ENCODE measurements around the gene NCOR2.

NCOR2 gene

DNA sequence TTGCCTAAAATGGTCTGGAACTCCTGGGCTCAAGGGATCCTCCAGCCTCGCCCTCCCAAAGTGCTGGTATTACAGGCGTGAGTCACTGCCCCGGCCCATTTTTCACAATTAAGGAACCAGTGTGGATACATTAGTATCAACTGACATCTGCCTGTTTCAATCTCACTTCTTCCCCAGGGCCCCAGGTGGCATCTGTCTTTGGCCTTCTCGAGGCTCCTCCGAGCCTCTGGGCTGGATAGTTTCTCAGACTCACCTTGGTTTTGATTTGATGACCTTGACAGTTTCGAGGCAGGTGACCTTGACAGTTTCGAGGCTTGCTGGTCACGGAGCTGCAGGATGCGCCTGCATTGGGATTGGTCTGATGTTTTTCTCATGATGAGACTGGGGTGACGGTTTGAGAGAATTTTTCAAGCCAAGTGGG lies 41.0 kb upstream of the NCOR2 start:
- no peak for ATAC-seq

DNA sequence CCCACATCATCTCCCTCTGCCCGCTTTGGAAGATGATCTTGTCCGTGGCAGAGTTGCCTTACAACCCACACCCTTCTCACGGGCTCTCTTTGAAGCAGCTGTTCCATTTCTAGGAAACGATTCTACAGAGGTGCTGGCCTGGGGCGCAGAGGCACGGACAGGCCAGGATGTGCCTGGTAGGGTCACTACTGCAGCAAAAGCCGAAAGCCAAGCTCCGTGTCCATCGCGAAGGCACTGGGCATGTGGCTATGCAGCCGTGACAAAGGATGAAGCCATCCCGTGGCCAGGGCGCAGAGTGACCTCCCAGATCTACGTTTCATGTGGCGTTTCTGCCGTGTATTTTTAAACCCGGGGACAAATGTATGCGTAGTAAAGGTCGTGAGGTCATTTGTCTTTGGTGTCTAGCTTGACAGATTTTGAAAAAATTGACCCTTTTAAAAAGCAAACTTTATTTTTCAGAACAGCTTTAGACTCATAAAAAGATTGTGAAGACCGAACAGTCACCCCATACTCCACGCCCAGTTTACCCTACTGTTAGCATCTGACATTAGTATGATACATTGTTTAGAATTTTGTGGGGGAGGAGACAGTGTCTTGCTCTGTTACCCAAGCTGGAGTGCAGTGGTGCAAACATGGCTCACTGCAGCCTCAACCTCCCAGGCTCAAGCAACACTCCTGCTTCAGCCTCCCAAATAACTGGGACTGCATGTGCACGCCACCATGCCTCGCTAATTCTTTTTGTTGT lies 40.4 kb upstream of the NCOR2 start:
- TF ChIP-seq CSDC2 (CRISPR knock-in tag; IDR thresholded peaks at IDR 0.05) (no peak), ZNF70 (CRISPR knock-in tag; IDR thresholded peaks at IDR 0.05) (no peak), OSR1 (CRISPR knock-in tag; IDR thresholded peaks at IDR 0.05) (no peak), RARB (CRISPR knock-in tag; IDR thresholded peaks at IDR 0.05) (no peak), ZFP3 (CRISPR knock-in tag; IDR thresholded peaks at IDR 0.05) (no peak), BACH2 (CRISPR knock-in tag; IDR thresholded peaks at IDR 0.05; ENCODE audit: borderline replicate concordance) (no peak), ZNF8 (CRISPR knock-in tag; IDR thresholded peaks at IDR 0.05) (no peak), SNAI2 (CRISPR knock-in tag; IDR thresholded peaks at IDR 0.05) (no peak), PPARA (CRISPR knock-in tag; IDR thresholded peaks at IDR 0.05; ENCODE audit: borderline replicate concordance) (no peak), TOX (CRISPR knock-in tag; IDR thresholded peaks at IDR 0.05; ENCODE audit: borderline replicate concordance) (no peak), ARNTL (CRISPR knock-in tag; IDR thresholded peaks at IDR 0.05; ENCODE audit: borderline replicate concordance, low read depth) (no peak), ISL1 (CRISPR knock-in tag; IDR thresholded peaks at IDR 0.05) (no peak), ESRRG (CRISPR knock-in tag; IDR thresholded peaks at IDR 0.05) (no peak), TCF4 (CRISPR knock-in tag; IDR thresholded peaks at IDR 0.05; ENCODE audit: borderline replicate concordance) (no peak), GLIS3 (CRISPR knock-in tag; IDR thresholded peaks at IDR 0.05) (no peak)
- TF ChIP-seq, protein P1, sequence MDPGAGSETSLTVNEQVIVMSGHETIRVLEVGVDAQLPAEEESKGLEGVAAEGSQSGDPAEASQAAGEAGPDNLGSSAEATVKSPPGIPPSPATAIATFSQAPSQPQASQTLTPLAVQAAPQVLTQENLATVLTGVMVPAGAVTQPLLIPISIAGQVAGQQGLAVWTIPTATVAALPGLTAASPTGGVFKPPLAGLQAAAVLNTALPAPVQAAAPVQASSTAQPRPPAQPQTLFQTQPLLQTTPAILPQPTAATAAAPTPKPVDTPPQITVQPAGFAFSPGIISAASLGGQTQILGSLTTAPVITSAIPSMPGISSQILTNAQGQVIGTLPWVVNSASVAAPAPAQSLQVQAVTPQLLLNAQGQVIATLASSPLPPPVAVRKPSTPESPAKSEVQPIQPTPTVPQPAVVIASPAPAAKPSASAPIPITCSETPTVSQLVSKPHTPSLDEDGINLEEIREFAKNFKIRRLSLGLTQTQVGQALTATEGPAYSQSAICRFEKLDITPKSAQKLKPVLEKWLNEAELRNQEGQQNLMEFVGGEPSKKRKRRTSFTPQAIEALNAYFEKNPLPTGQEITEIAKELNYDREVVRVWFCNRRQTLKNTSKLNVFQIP (CRISPR knock-in tag; IDR thresholded peaks at IDR 0.05; ENCODE audit: borderline replicate concordance, low read depth), result no peak
- TF ChIP-seq, protein P2, sequence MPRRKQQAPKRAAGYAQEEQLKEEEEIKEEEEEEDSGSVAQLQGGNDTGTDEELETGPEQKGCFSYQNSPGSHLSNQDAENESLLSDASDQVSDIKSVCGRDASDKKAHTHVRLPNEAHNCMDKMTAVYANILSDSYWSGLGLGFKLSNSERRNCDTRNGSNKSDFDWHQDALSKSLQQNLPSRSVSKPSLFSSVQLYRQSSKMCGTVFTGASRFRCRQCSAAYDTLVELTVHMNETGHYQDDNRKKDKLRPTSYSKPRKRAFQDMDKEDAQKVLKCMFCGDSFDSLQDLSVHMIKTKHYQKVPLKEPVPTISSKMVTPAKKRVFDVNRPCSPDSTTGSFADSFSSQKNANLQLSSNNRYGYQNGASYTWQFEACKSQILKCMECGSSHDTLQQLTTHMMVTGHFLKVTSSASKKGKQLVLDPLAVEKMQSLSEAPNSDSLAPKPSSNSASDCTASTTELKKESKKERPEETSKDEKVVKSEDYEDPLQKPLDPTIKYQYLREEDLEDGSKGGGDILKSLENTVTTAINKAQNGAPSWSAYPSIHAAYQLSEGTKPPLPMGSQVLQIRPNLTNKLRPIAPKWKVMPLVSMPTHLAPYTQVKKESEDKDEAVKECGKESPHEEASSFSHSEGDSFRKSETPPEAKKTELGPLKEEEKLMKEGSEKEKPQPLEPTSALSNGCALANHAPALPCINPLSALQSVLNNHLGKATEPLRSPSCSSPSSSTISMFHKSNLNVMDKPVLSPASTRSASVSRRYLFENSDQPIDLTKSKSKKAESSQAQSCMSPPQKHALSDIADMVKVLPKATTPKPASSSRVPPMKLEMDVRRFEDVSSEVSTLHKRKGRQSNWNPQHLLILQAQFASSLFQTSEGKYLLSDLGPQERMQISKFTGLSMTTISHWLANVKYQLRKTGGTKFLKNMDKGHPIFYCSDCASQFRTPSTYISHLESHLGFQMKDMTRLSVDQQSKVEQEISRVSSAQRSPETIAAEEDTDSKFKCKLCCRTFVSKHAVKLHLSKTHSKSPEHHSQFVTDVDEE (CRISPR knock-in tag; IDR thresholded peaks at IDR 0.05), result no peak
- TF ChIP-seq, protein P3, sequence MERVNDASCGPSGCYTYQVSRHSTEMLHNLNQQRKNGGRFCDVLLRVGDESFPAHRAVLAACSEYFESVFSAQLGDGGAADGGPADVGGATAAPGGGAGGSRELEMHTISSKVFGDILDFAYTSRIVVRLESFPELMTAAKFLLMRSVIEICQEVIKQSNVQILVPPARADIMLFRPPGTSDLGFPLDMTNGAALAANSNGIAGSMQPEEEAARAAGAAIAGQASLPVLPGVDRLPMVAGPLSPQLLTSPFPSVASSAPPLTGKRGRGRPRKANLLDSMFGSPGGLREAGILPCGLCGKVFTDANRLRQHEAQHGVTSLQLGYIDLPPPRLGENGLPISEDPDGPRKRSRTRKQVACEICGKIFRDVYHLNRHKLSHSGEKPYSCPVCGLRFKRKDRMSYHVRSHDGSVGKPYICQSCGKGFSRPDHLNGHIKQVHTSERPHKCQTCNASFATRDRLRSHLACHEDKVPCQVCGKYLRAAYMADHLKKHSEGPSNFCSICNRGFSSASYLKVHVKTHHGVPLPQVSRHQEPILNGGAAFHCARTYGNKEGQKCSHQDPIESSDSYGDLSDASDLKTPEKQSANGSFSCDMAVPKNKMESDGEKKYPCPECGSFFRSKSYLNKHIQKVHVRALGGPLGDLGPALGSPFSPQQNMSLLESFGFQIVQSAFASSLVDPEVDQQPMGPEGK (CRISPR knock-in tag; IDR thresholded peaks at IDR 0.05; ENCODE audit: borderline replicate concordance), result no peak
- TF ChIP-seq, protein P4, sequence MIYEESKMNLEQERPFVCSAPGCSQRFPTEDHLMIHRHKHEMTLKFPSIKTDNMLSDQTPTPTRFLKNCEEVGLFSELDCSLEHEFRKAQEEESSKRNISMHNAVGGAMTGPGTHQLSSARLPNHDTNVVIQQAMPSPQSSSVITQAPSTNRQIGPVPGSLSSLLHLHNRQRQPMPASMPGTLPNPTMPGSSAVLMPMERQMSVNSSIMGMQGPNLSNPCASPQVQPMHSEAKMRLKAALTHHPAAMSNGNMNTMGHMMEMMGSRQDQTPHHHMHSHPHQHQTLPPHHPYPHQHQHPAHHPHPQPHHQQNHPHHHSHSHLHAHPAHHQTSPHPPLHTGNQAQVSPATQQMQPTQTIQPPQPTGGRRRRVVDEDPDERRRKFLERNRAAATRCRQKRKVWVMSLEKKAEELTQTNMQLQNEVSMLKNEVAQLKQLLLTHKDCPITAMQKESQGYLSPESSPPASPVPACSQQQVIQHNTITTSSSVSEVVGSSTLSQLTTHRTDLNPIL (CRISPR knock-in tag; IDR thresholded peaks at IDR 0.05; ENCODE audit: low read depth), result no peak
- ATAC-seq, result no peak

More for the DNA sequence above, 41.0 kb upstream of the NCOR2 start:
- TF ChIP-seq, protein P5, sequence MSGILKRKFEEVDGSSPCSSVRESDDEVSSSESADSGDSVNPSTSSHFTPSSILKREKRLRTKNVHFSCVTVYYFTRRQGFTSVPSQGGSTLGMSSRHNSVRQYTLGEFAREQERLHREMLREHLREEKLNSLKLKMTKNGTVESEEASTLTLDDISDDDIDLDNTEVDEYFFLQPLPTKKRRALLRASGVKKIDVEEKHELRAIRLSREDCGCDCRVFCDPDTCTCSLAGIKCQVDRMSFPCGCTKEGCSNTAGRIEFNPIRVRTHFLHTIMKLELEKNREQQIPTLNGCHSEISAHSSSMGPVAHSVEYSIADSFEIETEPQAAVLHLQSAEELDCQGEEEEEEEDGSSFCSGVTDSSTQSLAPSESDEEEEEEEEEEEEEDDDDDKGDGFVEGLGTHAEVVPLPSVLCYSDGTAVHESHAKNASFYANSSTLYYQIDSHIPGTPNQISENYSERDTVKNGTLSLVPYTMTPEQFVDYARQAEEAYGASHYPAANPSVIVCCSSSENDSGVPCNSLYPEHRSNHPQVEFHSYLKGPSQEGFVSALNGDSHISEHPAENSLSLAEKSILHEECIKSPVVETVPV (CRISPR knock-in tag; IDR thresholded peaks at IDR 0.05), result no peak
- no peak for TF ChIP-seq BACH2 (CRISPR knock-in tag; IDR thresholded peaks at IDR 0.05; ENCODE audit: borderline replicate concordance)
- TF ChIP-seq ZNF8 (CRISPR knock-in tag; IDR thresholded peaks at IDR 0.05), result no peak
- no peak for TF ChIP-seq ESRRG (CRISPR knock-in tag; IDR thresholded peaks at IDR 0.05)
- TF ChIP-seq, protein P1 (CRISPR knock-in tag; IDR thresholded peaks at IDR 0.05; ENCODE audit: borderline replicate concordance, low read depth), result no peak
- no peak for TF ChIP-seq ZFP30 (CRISPR knock-in tag; IDR thresholded peaks at IDR 0.05)
- no peak for TF ChIP-seq SNAI2 (CRISPR knock-in tag; IDR thresholded peaks at IDR 0.05)
- no peak for TF ChIP-seq TCF4 (CRISPR knock-in tag; IDR thresholded peaks at IDR 0.05; ENCODE audit: borderline replicate concordance)
- no peak for TF ChIP-seq OSR1 (CRISPR knock-in tag; IDR thresholded peaks at IDR 0.05)
- TF ChIP-seq, protein P3 (CRISPR knock-in tag; IDR thresholded peaks at IDR 0.05; ENCODE audit: borderline replicate concordance), result no peak
